IPS DF 6.9 (cell line): ENCODE data around the gene CFAP69.

Experiments used
- DNase-seq: peaks from one replicate; pipeline ENCODE4 v3.0.0-alpha.2; 2013; ENCODE audit warnings: low read depth, low spot score
- H3K27ac ChIP-seq: one replicate; pipeline ENCODE4 v1.5.1; 2013; ENCODE audit warnings: low read length, control low read depth
- H3K27me3 ChIP-seq: 2 replicates; pipeline ENCODE4 v1.6.1; 2013; ENCODE audit warnings: mild to moderate bottlenecking, low read length; ENCODE audit not compliant: control insufficient read depth, insufficient read depth
- H3K36me3 ChIP-seq: 2 replicates; pipeline ENCODE4 v1.6.1; 2013; ENCODE audit warnings: low read length; ENCODE audit not compliant: control insufficient read depth, insufficient read depth
- H3K4me1 ChIP-seq: 2 replicates; pipeline ENCODE4 v1.6.1; 2013; ENCODE audit warnings: low read length; ENCODE audit not compliant: control insufficient read depth, insufficient read depth
- H3K4me3 ChIP-seq: 2 replicates; pipeline ENCODE4 v1.5.1; 2013; ENCODE audit warnings: mild to moderate bottlenecking, low read length
- H3K9me3 ChIP-seq: 2 replicates; pipeline ENCODE4 v1.6.1; 2013; ENCODE audit warnings: low read length, inconsistent platforms; ENCODE audit not compliant: control insufficient read depth, insufficient read depth
- WGBS: extraction: QIAGEN DNeasy Blood & Tissue Kit; methylation state at CpG from one replicate; pipeline ENCODE4 v1.1.7; 2013; ENCODE audit warnings: mixed read lengths, missing lambda C conversion rate; ENCODE audit not compliant: insufficient read length, insufficient coverage; 5-methylcytosine and 5-hydroxymethylcytosine counted together

CFAP69 gene

DNA sequence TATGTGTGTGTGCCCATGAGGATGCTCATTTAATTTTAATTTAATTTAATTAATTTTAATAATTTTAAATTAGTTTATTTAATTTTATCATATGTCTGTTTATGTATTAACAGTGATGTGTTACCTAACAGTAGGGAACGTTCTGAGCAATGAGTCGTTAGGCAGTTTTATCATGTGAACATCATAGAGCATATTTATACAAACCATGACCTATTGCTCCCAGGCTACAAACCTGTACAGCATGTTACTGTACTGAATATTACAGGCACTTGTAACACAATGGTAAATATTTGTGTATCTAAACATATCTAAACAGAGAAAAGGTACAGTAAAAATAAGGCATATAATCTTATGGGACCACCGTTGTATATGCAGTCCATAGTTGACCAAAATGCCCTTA lies 13.7 kb upstream of the CFAP69 start:
- Histone ChIP-seq H3K4me3 (no peak overlapping the region), H3K36me3 (peaks cover 2% of the 10 kb centered on the region; the same call in 1 of the 2 replicates), H3K9me3 (no peaks in the 10 kb centered on the region), H3K27me3 (no peaks in the 10 kb centered on the region), H3K4me1 (no peaks in the 10 kb centered on the region), H3K27ac (no peak overlapping the region)
- DNase-seq = no peak
- WGBS = no CpG with 5 or more reads among the region's 3 CpGs

DNA sequence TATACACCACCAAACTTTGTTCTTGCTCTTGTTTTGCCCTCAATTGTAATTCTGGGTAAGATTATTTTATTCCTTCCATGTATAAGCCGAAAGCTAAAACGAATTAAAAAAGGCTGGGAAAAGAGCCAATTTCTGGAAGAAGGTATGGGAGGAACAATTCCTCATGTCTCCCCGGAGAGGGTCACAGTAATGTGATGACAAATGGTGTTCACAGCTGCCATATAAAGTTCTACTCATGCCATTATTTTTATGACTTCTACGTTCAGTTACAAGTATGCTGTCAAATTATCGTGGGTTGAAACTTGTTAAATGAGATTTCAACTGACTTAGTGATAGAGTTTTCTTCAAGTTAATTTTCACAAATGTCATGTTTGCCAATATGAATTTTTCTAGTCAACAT lies 12.5 kb upstream of the CFAP69 start:
- no peak overlapping the region for H3K27ac ChIP-seq
- no CpG with 5 or more reads among the region's 5 CpGs for WGBS

DNA sequence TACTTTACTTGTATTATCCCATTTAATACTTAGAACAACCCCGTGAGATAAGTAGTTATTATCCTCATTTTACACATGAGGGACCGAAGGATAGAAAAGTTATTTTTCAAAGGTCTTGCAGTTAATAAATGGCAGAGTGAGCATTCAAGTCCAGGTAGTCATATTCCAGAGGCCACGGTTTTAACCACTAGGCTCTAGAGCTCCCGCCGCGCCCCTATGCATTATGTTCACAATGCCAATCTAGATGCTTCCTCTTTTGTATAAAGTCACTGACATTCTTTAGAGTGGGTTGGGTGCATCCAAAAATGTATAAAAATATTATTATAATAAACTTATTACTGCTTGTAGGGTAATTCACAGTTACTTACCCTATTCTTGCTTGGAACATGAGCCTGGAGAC lies 11.4 kb upstream of the CFAP69 start:
- no CpG with 5 or more reads among the region's 6 CpGs for WGBS

More for the DNA sequence above, 12.5 kb upstream of the CFAP69 start:
- H3K4me3 ChIP-seq = no peak overlapping the region
- no peak for DNase-seq
- H3K4me1 ChIP-seq = no peaks in the 10 kb centered on the region
- H3K36me3 ChIP-seq = no peaks in the 10 kb centered on the region
- H3K9me3 ChIP-seq = no peaks in the 10 kb centered on the region
- no peaks in the 10 kb centered on the region for H3K27me3 ChIP-seq

DNA sequence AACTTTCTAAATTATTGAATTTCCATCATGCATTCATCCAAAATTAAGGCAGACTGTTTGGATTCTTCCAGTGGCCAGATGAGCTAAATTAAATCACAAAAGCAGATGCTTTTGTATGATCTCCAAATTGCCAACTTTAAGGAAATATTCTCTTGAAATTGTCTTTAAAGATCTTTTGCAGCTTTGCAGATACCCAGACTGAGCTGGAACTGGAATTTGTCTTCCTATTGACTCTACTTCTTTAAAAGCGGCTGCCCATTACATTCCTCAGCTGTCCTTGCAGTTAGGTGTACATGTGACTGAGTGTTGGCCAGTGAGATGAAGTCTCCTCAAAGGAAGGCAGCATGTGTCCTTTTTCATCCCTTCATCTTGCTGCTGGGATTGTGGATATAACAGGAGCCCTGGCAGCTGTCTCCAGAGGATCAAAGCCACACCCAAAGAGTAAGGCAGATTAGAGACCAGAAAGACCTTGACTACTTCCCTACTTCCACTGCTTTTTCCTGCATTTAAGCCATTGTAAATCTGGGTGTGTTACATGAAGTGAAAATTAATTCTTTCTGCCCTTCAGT lies 8.2 kb upstream of the CFAP69 start:
- no peak overlapping the region for H3K4me3 ChIP-seq
- H3K9me3 ChIP-seq = no peaks in the 10 kb centered on the region
- no peaks in the 10 kb centered on the region for H3K36me3 ChIP-seq
- DNase-seq = no peak
- H3K27me3 ChIP-seq = no peaks in the 10 kb centered on the region
- H3K4me1 ChIP-seq = no peaks in the 10 kb centered on the region
- no peak overlapping the region for H3K27ac ChIP-seq
- no CpG with 5 or more reads among the region's 1 CpG for WGBS

More for the DNA sequence above, 11.4 kb upstream of the CFAP69 start:
- H3K27me3 ChIP-seq = no peaks in the 10 kb centered on the region
- DNase-seq = no peak
- no peak overlapping the region for H3K4me3 ChIP-seq
- H3K36me3 ChIP-seq = no peaks in the 10 kb centered on the region
- no peaks in the 10 kb centered on the region for H3K4me1 ChIP-seq
- no peaks in the 10 kb centered on the region for H3K9me3 ChIP-seq
- no peak overlapping the region for H3K27ac ChIP-seq

DNA sequence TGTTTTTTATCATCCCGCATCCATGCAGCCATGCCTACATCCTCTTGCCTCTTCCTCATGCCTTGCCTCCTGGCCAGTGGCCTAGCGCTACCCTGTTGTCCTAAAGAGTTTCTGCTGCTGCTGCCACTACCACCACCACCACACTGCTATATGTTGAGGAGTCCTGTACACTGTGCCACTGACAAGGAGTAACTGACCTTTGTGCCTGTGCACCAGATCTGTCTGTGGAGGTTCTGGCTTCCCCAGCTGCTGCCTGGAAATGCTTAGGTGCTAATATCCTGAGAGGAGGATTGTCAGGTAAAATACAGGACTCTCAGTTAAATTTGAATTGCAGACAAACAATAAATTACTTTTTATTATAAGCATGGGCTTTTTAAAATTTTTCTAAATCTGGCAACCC lies 7.0 kb upstream of the CFAP69 start:
- Histone ChIP-seq H3K9me3 (no peaks in the 10 kb centered on the region), H3K4me3 (no peak overlapping the region), H3K36me3 (no peaks in the 10 kb centered on the region), H3K27ac (no peak overlapping the region), H3K27me3 (no peaks in the 10 kb centered on the region), H3K4me1 (no peaks in the 10 kb centered on the region)
- no CpG with 5 or more reads among the region's 2 CpGs for WGBS
- no peak for DNase-seq

DNA sequence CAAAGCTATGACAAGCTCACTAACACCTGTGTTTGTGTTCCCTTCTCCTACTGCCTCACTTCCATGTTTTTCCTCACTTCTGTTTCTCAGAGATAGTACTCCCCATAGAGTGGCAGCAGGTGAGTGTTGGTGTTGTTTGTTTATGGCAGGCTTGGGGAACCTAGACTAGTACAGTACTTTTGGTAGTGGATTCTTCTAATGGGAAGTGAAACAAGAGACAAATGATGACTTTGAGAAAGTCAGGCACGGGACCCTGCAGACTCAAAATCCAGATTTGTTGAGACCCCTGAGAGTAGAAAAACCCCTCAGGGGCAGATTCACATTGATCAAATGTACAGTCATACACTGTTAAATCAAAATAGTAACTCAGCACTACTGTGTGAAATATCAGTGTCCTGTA lies 6.4 kb upstream of the CFAP69 start:
- WGBS = no CpG with 5 or more reads among the region's 1 CpG
- H3K27me3 ChIP-seq = no peaks in the 10 kb centered on the region
- H3K4me1 ChIP-seq = no peaks in the 10 kb centered on the region
- no peak overlapping the region for H3K4me3 ChIP-seq
- no peak for DNase-seq
- no peaks in the 10 kb centered on the region for H3K36me3 ChIP-seq
- H3K9me3 ChIP-seq = no peaks in the 10 kb centered on the region
- no peak overlapping the region for H3K27ac ChIP-seq

DNA sequence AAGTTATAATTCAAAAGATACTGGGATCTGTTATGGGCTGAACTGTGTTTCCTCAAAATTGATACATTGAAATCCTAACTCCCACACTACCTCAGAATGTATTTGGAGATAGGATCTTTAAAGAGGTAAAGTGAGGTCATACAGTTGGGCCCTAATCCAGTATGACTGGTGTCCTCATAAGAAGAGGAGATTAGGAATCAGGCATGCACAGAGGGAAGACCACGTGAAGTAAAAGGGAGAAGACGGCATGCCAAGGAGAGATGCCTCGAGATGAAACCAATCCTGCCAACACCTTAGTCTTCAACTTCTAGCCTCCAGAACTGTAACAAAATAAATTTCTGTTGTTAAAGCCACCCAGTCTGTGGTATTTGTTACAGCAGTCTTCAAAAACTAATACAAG lies 5.9 kb upstream of the CFAP69 start:
- H3K27me3 ChIP-seq = no peaks in the 10 kb centered on the region
- H3K27ac ChIP-seq = no peak overlapping the region
- H3K36me3 ChIP-seq = no peaks in the 10 kb centered on the region
- H3K4me1 ChIP-seq = no peaks in the 10 kb centered on the region
- H3K4me3 ChIP-seq = no peak overlapping the region
- H3K9me3 ChIP-seq = no peaks in the 10 kb centered on the region
- no peak for DNase-seq
- no CpG with 5 or more reads among the region's 3 CpGs for WGBS

DNA sequence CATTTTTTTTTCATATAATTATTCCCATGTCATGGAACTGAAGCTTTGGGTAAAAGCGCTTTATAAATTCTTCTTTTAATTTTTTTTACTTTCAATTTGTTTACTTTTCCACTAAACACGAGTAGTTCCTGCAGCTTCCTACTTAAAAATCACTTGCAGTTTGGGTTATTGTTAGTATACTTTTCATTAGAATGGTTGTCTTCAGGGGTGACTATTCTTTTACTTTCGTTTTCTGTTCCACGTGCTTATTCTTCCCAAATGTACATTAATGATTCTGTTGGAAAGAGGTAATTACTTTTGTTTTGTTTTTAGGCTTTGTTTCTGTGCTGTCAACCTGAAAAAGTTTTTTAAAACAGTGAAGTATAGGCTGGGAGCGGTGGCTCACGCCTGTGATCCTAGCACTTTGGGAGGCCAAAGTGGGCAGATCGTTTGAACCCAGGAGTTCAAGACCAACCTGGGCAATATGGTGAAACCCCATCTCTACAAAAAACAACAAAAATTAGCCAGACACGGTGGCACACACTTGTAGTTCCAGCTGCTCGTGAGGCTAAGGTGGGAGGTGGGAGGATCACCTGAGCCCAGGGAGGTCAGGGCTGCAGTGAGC lies 5.2 kb upstream of the CFAP69 start:
- Histone ChIP-seq H3K27ac (no peak overlapping the region), H3K27me3 (no peaks in the 10 kb centered on the region), H3K9me3 (no peaks in the 10 kb centered on the region), H3K36me3 (no peaks in the 10 kb centered on the region), H3K4me1 (no peaks in the 10 kb centered on the region), H3K4me3 (no peak overlapping the region)
- DNase-seq = no peak
- no CpG with 5 or more reads among the region's 9 CpGs for WGBS

DNA sequence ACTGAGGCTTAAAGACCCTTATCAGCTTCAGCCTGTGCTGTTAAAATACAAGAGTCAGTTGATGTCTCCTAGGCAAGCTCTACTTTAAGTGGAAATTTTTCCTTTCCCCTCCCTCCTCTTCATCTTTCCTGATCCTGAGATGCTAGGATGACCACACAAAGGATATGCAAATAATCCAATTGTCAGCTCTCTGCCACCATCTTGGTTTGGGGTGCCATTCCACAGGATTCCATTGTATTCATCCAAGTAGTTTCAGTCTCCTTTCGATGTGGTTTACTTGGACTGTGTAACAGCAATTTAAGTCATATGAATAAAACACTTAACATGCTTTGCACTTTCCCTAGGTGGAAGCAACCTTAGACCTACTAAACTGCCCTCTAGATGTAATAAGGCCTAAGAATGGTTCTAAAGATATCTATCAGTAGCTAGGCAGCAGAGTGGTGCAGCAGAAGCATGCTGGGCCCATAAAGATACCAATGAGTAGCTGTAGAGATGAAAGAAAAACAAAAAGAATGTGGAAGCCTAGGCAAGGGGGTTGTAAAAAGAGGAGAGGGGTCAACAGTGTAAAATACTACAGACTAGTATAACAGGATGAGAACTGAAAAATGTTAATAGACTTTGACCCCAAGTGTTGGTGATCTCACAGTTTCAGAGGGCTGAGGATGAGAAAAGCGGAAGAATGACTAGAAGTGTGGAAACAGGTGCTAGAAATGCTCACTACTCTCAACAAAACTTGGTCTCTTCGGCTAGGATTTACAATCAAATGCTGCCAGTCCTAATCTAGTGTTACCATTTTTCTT lies 2.4 kb upstream of the CFAP69 start:
- Histone ChIP-seq H3K4me1 (no peaks in the 10 kb centered on the region), H3K27ac (no peak overlapping the region), H3K9me3 (no peaks in the 10 kb centered on the region), H3K36me3 (no peaks in the 10 kb centered on the region), H3K4me3 (no peak overlapping the region), H3K27me3 (no peaks in the 10 kb centered on the region)
- no CpG with 5 or more reads among the region's 3 CpGs for WGBS
- DNase-seq = no peak

DNA sequence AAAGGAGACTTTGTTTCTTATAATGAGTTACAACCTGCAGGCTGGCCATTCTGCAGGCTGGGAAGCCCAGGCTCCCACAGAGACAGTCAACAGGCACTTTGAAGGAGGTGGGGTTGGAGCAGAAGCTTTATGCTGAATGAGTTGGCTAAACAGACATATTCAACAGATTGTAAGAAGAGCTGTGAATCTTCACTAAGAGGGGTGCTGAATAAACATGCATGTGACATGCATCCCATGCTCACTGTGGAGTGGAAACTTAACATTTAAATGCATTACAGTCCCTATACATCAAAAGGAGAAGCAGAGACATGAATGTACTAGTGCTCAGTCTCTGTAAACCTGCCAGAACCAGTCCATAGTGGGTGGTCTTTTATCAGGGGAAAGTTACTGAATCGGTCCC lies 1.4 kb upstream of the CFAP69 start:
- DNase-seq = no peak
- WGBS = no CpG with 5 or more reads among the region's 1 CpG
- no peaks in the 10 kb centered on the region for H3K27me3 ChIP-seq
- no peaks in the 10 kb centered on the region for H3K9me3 ChIP-seq
- H3K27ac ChIP-seq = no peak overlapping the region
- no peaks in the 10 kb centered on the region for H3K36me3 ChIP-seq
- H3K4me1 ChIP-seq = no peaks in the 10 kb centered on the region
- no peak overlapping the region for H3K4me3 ChIP-seq
